ENCODE measurements around the gene CAP2. TPM values are rescaled to one million over a fixed set of nuclear protein-coding genes. Genes with fewer than 3 reads are reported as not detected.

Gene CAP2
- total and polyA plus RNA-seq, 2 donors (not counting 1 experiment from before 2014, with no cell fraction given), result 8.6 to 38.1 TPM

GRCh38 chr6:17485946-17486345 is 92.6 kb downstream of the CAP2 start:
- no peak for DNase-seq (ENCODE audit: low read depth in 2 of 2)
- TF ChIP-seq, protein P1, sequence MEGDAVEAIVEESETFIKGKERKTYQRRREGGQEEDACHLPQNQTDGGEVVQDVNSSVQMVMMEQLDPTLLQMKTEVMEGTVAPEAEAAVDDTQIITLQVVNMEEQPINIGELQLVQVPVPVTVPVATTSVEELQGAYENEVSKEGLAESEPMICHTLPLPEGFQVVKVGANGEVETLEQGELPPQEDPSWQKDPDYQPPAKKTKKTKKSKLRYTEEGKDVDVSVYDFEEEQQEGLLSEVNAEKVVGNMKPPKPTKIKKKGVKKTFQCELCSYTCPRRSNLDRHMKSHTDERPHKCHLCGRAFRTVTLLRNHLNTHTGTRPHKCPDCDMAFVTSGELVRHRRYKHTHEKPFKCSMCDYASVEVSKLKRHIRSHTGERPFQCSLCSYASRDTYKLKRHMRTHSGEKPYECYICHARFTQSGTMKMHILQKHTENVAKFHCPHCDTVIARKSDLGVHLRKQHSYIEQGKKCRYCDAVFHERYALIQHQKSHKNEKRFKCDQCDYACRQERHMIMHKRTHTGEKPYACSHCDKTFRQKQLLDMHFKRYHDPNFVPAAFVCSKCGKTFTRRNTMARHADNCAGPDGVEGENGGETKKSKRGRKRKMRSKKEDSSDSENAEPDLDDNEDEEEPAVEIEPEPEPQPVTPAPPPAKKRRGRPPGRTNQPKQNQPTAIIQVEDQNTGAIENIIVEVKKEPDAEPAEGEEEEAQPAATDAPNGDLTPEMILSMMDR (conservative IDR thresholded peaks at IDR 0.05 in 1 of 2, IDR thresholded peaks at IDR 0.05 in 1 of 2; ENCODE audit: low read depth in 1 of 2, low read length in 2 of 2), result no peak
- TF ChIP-seq EZH2 (IDR thresholded peaks at IDR 0.05; ENCODE audit: low read length, missing control alignments), result no peak

GRCh38 chr6:17486680-17487079 is 93.3 kb downstream of the CAP2 start:
- Histone ChIP-seq H3K4me2 (ENCODE audit: extremely low read depth, insufficient read depth, low read length) (no peak overlapping the region), H3K27me3 (ENCODE audit: control insufficient read depth, insufficient read depth, low read length) (no peaks in the 10 kb centered on the region), H3K36me3 (ENCODE audit: control insufficient read depth, insufficient read depth, low read length) (no peaks in the 10 kb centered on the region), H3K9ac (ENCODE audit: insufficient read depth, low read length) (no peak overlapping the region), H3K9me3 (ENCODE audit: control insufficient read depth, insufficient read depth, low read depth, low read length) (no peaks in the 10 kb centered on the region), H3K4me3 (replicated peaks in 1 of 4; ENCODE audit: control extremely low read depth in 1 of 4, insufficient read depth in 1 of 4, low read depth in 3 of 4, low read length in 4 of 4) (no peak overlapping the region), H3K4me1 (ENCODE audit: control insufficient read depth, extremely low read depth, insufficient read depth, low read length) (no peaks in the 10 kb centered on the region), H3K79me2 (ENCODE audit: control insufficient read depth, insufficient read depth, low read length) (no peaks in the 10 kb centered on the region), H4K20me1 (ENCODE audit: control insufficient read depth, extremely low read depth, insufficient read depth, low read length) (no peaks in the 10 kb centered on the region), H2AFZ (ENCODE audit: low read length) (no peak overlapping the region), H3K27ac (ENCODE audit: insufficient read depth, low read length) (no peak overlapping the region)
- TF ChIP-seq EZH2 (IDR thresholded peaks at IDR 0.05; ENCODE audit: low read length, missing control alignments), result no peak
- TF ChIP-seq, protein P1 (conservative IDR thresholded peaks at IDR 0.05 in 1 of 2, IDR thresholded peaks at IDR 0.05 in 1 of 2; ENCODE audit: low read depth in 1 of 2, low read length in 2 of 2), result no peak
- DNase-seq (ENCODE audit: low read depth in 2 of 2), result no peak

More at GRCh38 chr6:17485946-17486345, 92.6 kb downstream of the CAP2 start:
- Histone ChIP-seq H3K9me3 (ENCODE audit: control insufficient read depth, insufficient read depth, low read depth, low read length) (no peaks in the 10 kb centered on the region), H3K4me3 (replicated peaks in 1 of 4; ENCODE audit: control extremely low read depth in 1 of 4, insufficient read depth in 1 of 4, low read depth in 3 of 4, low read length in 4 of 4) (no peak overlapping the region), H3K79me2 (ENCODE audit: control insufficient read depth, insufficient read depth, low read length) (no peaks in the 10 kb centered on the region), H3K27ac (ENCODE audit: insufficient read depth, low read length) (no peak overlapping the region), H3K36me3 (ENCODE audit: control insufficient read depth, insufficient read depth, low read length) (no peaks in the 10 kb centered on the region), H2AFZ (ENCODE audit: low read length) (no peak overlapping the region), H3K9ac (ENCODE audit: insufficient read depth, low read length) (no peak overlapping the region), H3K4me1 (ENCODE audit: control insufficient read depth, extremely low read depth, insufficient read depth, low read length) (no peaks in the 10 kb centered on the region), H3K27me3 (ENCODE audit: control insufficient read depth, insufficient read depth, low read length) (no peaks in the 10 kb centered on the region), H4K20me1 (ENCODE audit: control insufficient read depth, extremely low read depth, insufficient read depth, low read length) (no peaks in the 10 kb centered on the region), H3K4me2 (ENCODE audit: extremely low read depth, insufficient read depth, low read length) (no peak overlapping the region)

DNA sequence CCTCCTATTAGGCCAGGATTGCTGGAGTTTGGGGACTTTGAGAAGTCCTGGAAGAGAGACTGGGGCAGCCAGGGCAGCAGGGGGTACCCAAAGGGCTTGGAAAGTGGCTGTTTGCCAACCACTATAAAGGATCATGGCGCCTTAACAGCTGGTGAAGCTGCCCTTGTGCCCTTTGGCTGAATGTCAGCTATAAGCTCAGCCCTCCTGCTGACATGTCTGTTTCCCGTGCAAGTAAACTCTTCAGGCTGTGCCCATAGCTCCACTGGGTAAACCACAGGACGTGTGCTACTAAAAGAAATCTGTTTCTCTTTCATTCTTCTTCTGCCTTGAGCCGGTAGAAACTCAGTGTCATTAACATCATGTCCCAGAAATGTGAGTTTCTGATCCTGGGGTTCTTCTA is 97.3 kb downstream of the CAP2 start:
- H3K9ac ChIP-seq (ENCODE audit: insufficient read depth, low read length), result no peak overlapping the region
- H3K9me3 ChIP-seq (ENCODE audit: control insufficient read depth, insufficient read depth, low read depth, low read length), result no peaks in the 10 kb centered on the region
- H3K4me2 ChIP-seq (ENCODE audit: extremely low read depth, insufficient read depth, low read length), result no peak overlapping the region
- TF ChIP-seq EZH2 (IDR thresholded peaks at IDR 0.05; ENCODE audit: low read length, missing control alignments), result no peak
- TF ChIP-seq, protein P1 (conservative IDR thresholded peaks at IDR 0.05 in 1 of 2, IDR thresholded peaks at IDR 0.05 in 1 of 2; ENCODE audit: low read depth in 1 of 2, low read length in 2 of 2), result no peak
- no peaks in the 10 kb centered on the region for H4K20me1 ChIP-seq (ENCODE audit: control insufficient read depth, extremely low read depth, insufficient read depth, low read length)
- no peak overlapping the region for H3K27ac ChIP-seq (ENCODE audit: insufficient read depth, low read length)
- H3K27me3 ChIP-seq (ENCODE audit: control insufficient read depth, insufficient read depth, low read length), result no peaks in the 10 kb centered on the region
- no peaks in the 10 kb centered on the region for H3K36me3 ChIP-seq (ENCODE audit: control insufficient read depth, insufficient read depth, low read length)
- peaks cover 4% of the 10 kb centered on the region for H3K4me1 ChIP-seq (ENCODE audit: control insufficient read depth, extremely low read depth, insufficient read depth, low read length)
- H3K4me3 ChIP-seq (replicated peaks in 1 of 4; ENCODE audit: control extremely low read depth in 1 of 4, insufficient read depth in 1 of 4, low read depth in 3 of 4, low read length in 4 of 4), result no peak overlapping the region
- no peaks in the 10 kb centered on the region for H3K79me2 ChIP-seq (ENCODE audit: control insufficient read depth, insufficient read depth, low read length)
- DNase-seq (ENCODE audit: low read depth in 2 of 2), result peak in 1 of 2 donors; percentile 37
- H2AFZ ChIP-seq (ENCODE audit: low read length), result no peak overlapping the region
